CD14-positive monocyte (primary cell): ENCODE measurements around the gene HLCS. TPM values are rescaled to one million over a fixed set of nuclear protein-coding genes. Genes with fewer than 3 reads are reported as not detected.

Experiments used
- DNase-seq, 3 donors: peaks; one replicate each; pipeline ENCODE4 v3.0.0-alpha.2; 2011 to 2022
- H2AFZ ChIP-seq: 2 replicates; pipeline ENCODE4 v1.6.0; 2012; ENCODE audit warnings: mild to moderate bottlenecking, low read depth, low read length, inconsistent platforms; ENCODE audit not compliant: insufficient read depth, poor library complexity, severe bottlenecking
- H3K27ac ChIP-seq, 2 donors: 1 replicate in 1 of 2; 2 replicates in 1 of 2; pipeline ENCODE4 v1.5.1; 2012 to 2013; ENCODE audit warnings: low read length in 2 of 2, control low read depth in 1 of 2, inconsistent platforms in 1 of 2, low read depth in 1 of 2, mild to moderate bottlenecking in 1 of 2
- H3K27me3 ChIP-seq, 2 donors: one replicate each; pipeline versions ENCODE4 v1.6.0 to v1.6.1; 2011 to 2013; ENCODE audit warnings: low read length in 2 of 2; ENCODE audit not compliant: control insufficient read depth in 2 of 2, insufficient read depth in 2 of 2
- H3K36me3 ChIP-seq, 2 donors: replicated peaks in 1 of 2; 1 replicate in 1 of 2; 2 replicates in 1 of 2; pipeline versions ENCODE4 v1.5.1 to v1.6.1; 2012 to 2013; ENCODE audit warnings: low read length in 2 of 2, control low read depth in 1 of 2, inconsistent platforms in 1 of 2, mild to moderate bottlenecking in 1 of 2; ENCODE audit not compliant: insufficient read depth in 2 of 2, control insufficient read depth in 1 of 2
- H3K4me1 ChIP-seq, 2 donors: 1 replicate in 1 of 2; 2 replicates in 1 of 2; pipeline versions ENCODE4 v1.5.1 to v1.6.1; 2012 to 2013; ENCODE audit warnings: low read length in 2 of 2, control low read depth in 1 of 2, inconsistent platforms in 1 of 2, mild to moderate bottlenecking in 1 of 2, moderate library complexity in 1 of 2; ENCODE audit not compliant: insufficient read depth in 2 of 2, control insufficient read depth in 1 of 2
- H3K4me2 ChIP-seq: replicated peaks from 2 replicates; pipeline ENCODE3; 2012; ENCODE audit warnings: low read length, moderate library complexity, mild to moderate bottlenecking; ENCODE audit not compliant: poor library complexity, severe bottlenecking; ENCODE audit errors: extremely low read depth
- H3K4me3 ChIP-seq, 3 experiments: fragments of 200-600 bp in 1 of 3; sonication (generic) in 1 of 3; replicated peaks in 1 of 3; 1 replicate in 2 of 3; 2 replicates in 1 of 3; pipeline ENCODE4 v1.5.1; 2011 to 2013; ENCODE audit warnings: low read length in 3 of 3, mild to moderate bottlenecking in 3 of 3, control low read depth in 2 of 3, low read depth in 2 of 3, inconsistent platforms in 1 of 3, moderate library complexity in 1 of 3
- H3K79me2 ChIP-seq: 2 replicates; pipeline ENCODE4 v1.6.0; 2012; ENCODE audit warnings: mild to moderate bottlenecking, control low read depth, inconsistent platforms, low read length, moderate library complexity; ENCODE audit not compliant: insufficient read depth
- H3K9ac ChIP-seq: 2 replicates; pipeline ENCODE4 v1.6.0; 2017; ENCODE audit warnings: low read length, mild to moderate bottlenecking; ENCODE audit not compliant: insufficient read depth, poor library complexity, severe bottlenecking
- H3K9me3 ChIP-seq, 2 donors: replicated peaks in 1 of 2; 1 replicate in 1 of 2; 2 replicates in 1 of 2; pipeline versions ENCODE4 v1.5.1 to v1.6.1; 2012 to 2013; ENCODE audit warnings: low read length in 2 of 2, control low read depth in 1 of 2; ENCODE audit not compliant: control insufficient read depth in 1 of 2, insufficient read depth in 1 of 2
- H4K20me1 ChIP-seq: 2 replicates; pipeline ENCODE4 v1.6.0; 2012; ENCODE audit warnings: mild to moderate bottlenecking, low read length, control low read depth, moderate library complexity; ENCODE audit not compliant: insufficient read depth
- H3K27ac Mint-ChIP-seq, 7 donors: one replicate each; pipeline ENCODE4 v1.8.0; 2020; ENCODE audit warnings: mild to moderate bottlenecking in 7 of 7, mixed read lengths in 7 of 7, moderate library complexity in 6 of 7, inconsistent platforms in 2 of 7
- H3K27me3 Mint-ChIP-seq, 3 donors: one replicate each; pipeline ENCODE4 v1.8.0; 2021 to 2022; ENCODE audit warnings: low read depth in 3 of 3, mild to moderate bottlenecking in 3 of 3, mixed read lengths in 3 of 3, moderate library complexity in 3 of 3, inconsistent platforms in 1 of 3
- H3K36me3 Mint-ChIP-seq, 2 donors: one replicate each; pipeline ENCODE4 v1.8.0; 2020; ENCODE audit warnings: mixed read lengths in 2 of 2, inconsistent platforms in 1 of 2, mild to moderate bottlenecking in 1 of 2
- H3K4me1 Mint-ChIP-seq: one replicate; pipeline ENCODE4 v1.8.0; 2020; ENCODE audit warnings: mild to moderate bottlenecking, mixed read lengths
- H3K4me3 Mint-ChIP-seq, 2 donors: one replicate each; pipeline ENCODE4 v1.8.0; 2020; ENCODE audit warnings: mild to moderate bottlenecking in 2 of 2, mixed read lengths in 2 of 2, moderate library complexity in 1 of 2
- H3K9me3 Mint-ChIP-seq, 7 donors: one replicate each; pipeline ENCODE4 v1.8.0; 2020 to 2022; ENCODE audit warnings: mixed read lengths in 7 of 7, mild to moderate bottlenecking in 6 of 7, moderate library complexity in 6 of 7, inconsistent platforms in 2 of 7
- WGBS: methylation state at CpG from one replicate; pipeline ENCODE4 v1.1.5; 2013; ENCODE audit warnings: missing lambda C conversion rate; ENCODE audit not compliant: insufficient coverage; 5-methylcytosine and 5-hydroxymethylcytosine counted together
- intact Hi-C, 2 donors: fragments of 100-400 bp; cut with micrococcal nuclease; formaldehyde crosslinking; loops; one replicate each; pipeline versions ENCODE4 v1.15.0 to v1.15.1; 2023
- polyA plus RNA-seq, 3 donors: library from polyadenylated mRNA; depleted of rRNA in 1 of 3; unstranded in 2 of 3; stranded (reverse) in 1 of 3; fragments of 300-500 nt in 2 of 3; fragments of >200 nt in 1 of 3; fragmentation: Illumina TruSeq in 2 of 3; gene quantifications; 1 replicate in 2 of 3; 2 replicates in 1 of 3; pipeline ENCODE4 v1.2.3, GENCODE V29; 2012 to 2021
- TF ChIP-seq, protein P1 (sequence below): fragments of 200-600 bp; IDR thresholded peaks from one replicate; pipeline ENCODE4 v1.8.0; 2022; ENCODE audit warnings: antibody characterized with exemption, mild to moderate bottlenecking

Gene HLCS
- polyA plus RNA-seq, 3 donors, result 2.1 to 3.1 (median 2.2) TPM

DNA sequence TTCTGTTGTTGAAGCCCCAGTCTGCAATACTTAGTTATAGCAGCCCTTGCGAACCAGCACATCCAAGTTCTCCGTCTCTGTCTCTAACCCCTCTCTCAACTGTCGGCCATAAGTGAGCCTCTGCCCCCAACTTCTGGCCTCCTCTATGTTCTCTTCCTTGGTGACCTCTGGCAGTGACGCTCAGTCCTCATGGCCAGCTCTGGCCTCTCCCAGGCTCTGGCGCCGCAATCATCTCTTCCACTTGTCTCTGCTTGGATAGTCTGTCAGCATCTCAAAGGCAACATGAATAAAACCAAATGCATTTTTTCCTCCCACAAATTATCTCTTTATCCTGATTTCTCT, 8.4 kb upstream of the HLCS start:
- no peak overlapping the region for H3K4me2 ChIP-seq
- no peak overlapping the region for H2AFZ ChIP-seq
- no peak for DNase-seq
- no peak overlapping the region for H3K4me3 ChIP-seq
- H3K27ac Mint-ChIP-seq, result no peak overlapping the region
- H3K36me3 Mint-ChIP-seq, result no peaks in the 10 kb centered on the region
- H3K27ac ChIP-seq, result no peak overlapping the region
- H4K20me1 ChIP-seq, result no peaks in the 10 kb centered on the region
- no peak overlapping the region for H3K9ac ChIP-seq
- 86% methylated on average over 6 of the region's 6 CpGs for WGBS
- H3K9me3 Mint-ChIP-seq, result peaks cover 0 to 4% (median 0%) of the 10 kb centered on the region in 7 donors
- no peaks in the 10 kb centered on the region for H3K9me3 ChIP-seq
- peaks cover 25% of the 10 kb centered on the region for H3K4me1 Mint-ChIP-seq
- intact Hi-C loops, result no loop called here
- no peak overlapping the region for H3K4me3 Mint-ChIP-seq
- peaks cover 22 to 30% (median 28%) of the 10 kb centered on the region in 3 donors for H3K27me3 Mint-ChIP-seq
- no peaks in the 10 kb centered on the region for H3K79me2 ChIP-seq
- TF ChIP-seq, protein P1, sequence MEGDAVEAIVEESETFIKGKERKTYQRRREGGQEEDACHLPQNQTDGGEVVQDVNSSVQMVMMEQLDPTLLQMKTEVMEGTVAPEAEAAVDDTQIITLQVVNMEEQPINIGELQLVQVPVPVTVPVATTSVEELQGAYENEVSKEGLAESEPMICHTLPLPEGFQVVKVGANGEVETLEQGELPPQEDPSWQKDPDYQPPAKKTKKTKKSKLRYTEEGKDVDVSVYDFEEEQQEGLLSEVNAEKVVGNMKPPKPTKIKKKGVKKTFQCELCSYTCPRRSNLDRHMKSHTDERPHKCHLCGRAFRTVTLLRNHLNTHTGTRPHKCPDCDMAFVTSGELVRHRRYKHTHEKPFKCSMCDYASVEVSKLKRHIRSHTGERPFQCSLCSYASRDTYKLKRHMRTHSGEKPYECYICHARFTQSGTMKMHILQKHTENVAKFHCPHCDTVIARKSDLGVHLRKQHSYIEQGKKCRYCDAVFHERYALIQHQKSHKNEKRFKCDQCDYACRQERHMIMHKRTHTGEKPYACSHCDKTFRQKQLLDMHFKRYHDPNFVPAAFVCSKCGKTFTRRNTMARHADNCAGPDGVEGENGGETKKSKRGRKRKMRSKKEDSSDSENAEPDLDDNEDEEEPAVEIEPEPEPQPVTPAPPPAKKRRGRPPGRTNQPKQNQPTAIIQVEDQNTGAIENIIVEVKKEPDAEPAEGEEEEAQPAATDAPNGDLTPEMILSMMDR, result no peak
- H3K36me3 ChIP-seq, result no peaks in the 10 kb centered on the region
- H3K27me3 ChIP-seq, result peaks cover 6 to 16% of the 10 kb centered on the region in 2 donors
- H3K4me1 ChIP-seq, result peaks cover 10 to 14% of the 10 kb centered on the region in 2 donors

DNA sequence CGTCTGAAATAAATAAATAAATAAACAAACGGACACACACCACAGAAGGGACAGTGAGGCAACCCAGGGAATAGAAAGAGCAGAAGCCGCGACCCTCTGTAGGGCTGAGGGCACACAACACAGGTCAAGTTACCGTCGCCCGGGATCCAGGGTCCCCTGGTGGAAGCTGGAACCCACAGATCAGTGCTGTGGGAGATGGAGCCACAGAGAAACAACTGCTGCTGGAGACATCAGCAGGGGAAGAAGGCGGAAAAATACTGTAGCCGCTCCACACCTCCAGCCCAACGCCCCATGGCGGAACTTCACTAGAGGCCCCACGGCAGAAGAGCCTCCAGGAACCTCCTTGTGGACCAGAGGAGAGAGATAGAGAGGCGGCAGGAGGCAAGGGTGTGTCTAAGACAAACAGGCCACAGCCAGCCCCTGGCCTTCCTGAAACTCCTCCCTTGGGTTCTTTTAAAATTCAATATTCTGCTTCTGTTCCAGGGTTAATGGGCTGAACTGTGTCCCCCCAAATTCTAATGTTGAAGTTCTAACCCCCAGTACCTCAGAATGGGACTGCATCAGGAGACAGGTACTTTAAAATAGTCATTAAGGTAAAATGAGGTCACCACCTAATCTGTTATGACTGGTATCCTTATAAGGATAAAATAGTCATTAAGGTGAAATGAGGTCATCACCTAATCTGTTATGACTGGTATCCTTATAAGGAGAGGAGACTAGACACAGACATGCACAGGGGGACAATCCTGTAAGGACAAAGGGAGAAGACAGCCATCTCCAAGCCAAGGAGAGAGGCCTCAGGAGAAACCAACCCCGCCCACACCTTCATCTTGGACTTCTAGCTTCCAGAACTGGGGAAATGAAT, 7.7 kb upstream of the HLCS start:
- Histone ChIP-seq H3K36me3 (no peaks in the 10 kb centered on the region), H3K79me2 (no peaks in the 10 kb centered on the region), H3K9ac (no peak overlapping the region), H3K27me3 (peaks cover under 1 to 10% of the 10 kb centered on the region in 2 donors), H3K9me3 (no peaks in the 10 kb centered on the region), H3K4me3 (no peak overlapping the region), H3K4me2 (no peak overlapping the region), H4K20me1 (no peaks in the 10 kb centered on the region), H3K4me1 (peaks cover 10 to 14% of the 10 kb centered on the region in 2 donors), H2AFZ (no peak overlapping the region), H3K27ac (no peak overlapping the region)
- WGBS, result 92% methylated on average over 12 of the region's 14 CpGs
- Mint-ChIP-seq H3K4me1 (peaks cover 25% of the 10 kb centered on the region), H3K27ac (peak overlapping the region in 1 of 7 donors; percentile 47), H3K27me3 (peaks cover 17 to 25% (median 22%) of the 10 kb centered on the region in 3 donors), H3K4me3 (no peak overlapping the region), H3K36me3 (no peaks in the 10 kb centered on the region), H3K9me3 (peaks cover 0 to 4% (median 0%) of the 10 kb centered on the region in 7 donors)
- intact Hi-C loops, result no loop called here
- TF ChIP-seq, protein P1, result no peak
- no peak for DNase-seq
